KOPT-K1 (cell line): ENCODE data around the gene TFAP2A.

Source experiments
- H3K27ac ChIP-seq: fragments of 200-600 bp; sonication (generic); 2 replicates; pipeline ENCODE4 v1.5.1; 2016; ENCODE audit warnings: antibody characterized with exemption, mild to moderate bottlenecking, low read depth, low read length; ENCODE audit not compliant: poor library complexity, severe bottlenecking
- H3K36me3 ChIP-seq: fragments of 200-600 bp; sonication (generic); 2 replicates; pipeline ENCODE4 v1.5.1; 2017; ENCODE audit warnings: antibody characterized with exemption, mild to moderate bottlenecking, low read length, moderate library complexity; ENCODE audit not compliant: insufficient read depth
- H3K9me3 ChIP-seq: fragments of 200-600 bp; sonication (generic); 2 replicates; pipeline ENCODE4 v1.5.1; 2017; ENCODE audit warnings: antibody characterized with exemption, low read length, mild to moderate bottlenecking; ENCODE audit not compliant: insufficient read depth, poor library complexity, severe bottlenecking

The TFAP2A gene

GRCh38 chr6:10373642-10374359, 41.1 kb downstream of the TFAP2A start:
- no peak overlapping the region for H3K27ac ChIP-seq

GRCh38 chr6:10369896-10370295, 45.0 kb downstream of the TFAP2A start:
- Histone ChIP-seq H3K36me3 (no peaks in the 10 kb centered on the region), H3K9me3 (no peaks in the 10 kb centered on the region), H3K27ac (no peak overlapping the region)

More at GRCh38 chr6:10373642-10374359, 41.1 kb downstream of the TFAP2A start:
- no peaks in the 10 kb centered on the region for H3K9me3 ChIP-seq
- no peaks in the 10 kb centered on the region for H3K36me3 ChIP-seq

GRCh38 chr6:10368861-10369260, 46.0 kb downstream of the TFAP2A start:
- Histone ChIP-seq H3K27ac (no peak overlapping the region), H3K36me3 (no peaks in the 10 kb centered on the region), H3K9me3 (no peaks in the 10 kb centered on the region)

- Histone ChIP-seq H3K27ac (no peak overlapping the region), H3K36me3 (no peaks in the 10 kb centered on the region), H3K9me3 (no peaks in the 10 kb centered on the region)
These were observed 51.0 kb downstream of the TFAP2A start for GRCh38 chr6:10363911-10364310.

- H3K9me3 ChIP-seq: no peaks in the 10 kb centered on the region
- H3K36me3 ChIP-seq: no peaks in the 10 kb centered on the region
- H3K27ac ChIP-seq: no peak overlapping the region
These were observed 52.6 kb downstream of the TFAP2A start for GRCh38 chr6:10362300-10362699.

GRCh38 chr6:10361428-10361827, 53.4 kb downstream of the TFAP2A start:
- no peaks in the 10 kb centered on the region for H3K9me3 ChIP-seq
- no peaks in the 10 kb centered on the region for H3K36me3 ChIP-seq
- H3K27ac ChIP-seq: no peak overlapping the region

- H3K36me3 ChIP-seq: no peaks in the 10 kb centered on the region
- no peak overlapping the region for H3K27ac ChIP-seq
- H3K9me3 ChIP-seq: no peaks in the 10 kb centered on the region
These were observed 55.3 kb downstream of the TFAP2A start for GRCh38 chr6:10359581-10359980.

- Histone ChIP-seq H3K27ac (no peak overlapping the region), H3K36me3 (no peaks in the 10 kb centered on the region), H3K9me3 (no peaks in the 10 kb centered on the region)
These were observed 59.7 kb downstream of the TFAP2A start for GRCh38 chr6:10355115-10355702.

GRCh38 chr6:10351791-10352190, 63.1 kb downstream of the TFAP2A start:
- Histone ChIP-seq H3K9me3 (no peaks in the 10 kb centered on the region), H3K27ac (no peak overlapping the region), H3K36me3 (no peaks in the 10 kb centered on the region)

GRCh38 chr6:10350720-10351119, 64.2 kb downstream of the TFAP2A start:
- Histone ChIP-seq H3K36me3 (no peaks in the 10 kb centered on the region), H3K9me3 (no peaks in the 10 kb centered on the region), H3K27ac (no peak overlapping the region)

- Histone ChIP-seq H3K9me3 (no peaks in the 10 kb centered on the region), H3K36me3 (no peaks in the 10 kb centered on the region), H3K27ac (no peak overlapping the region)
These were observed 67.1 kb downstream of the TFAP2A start for GRCh38 chr6:10347561-10348327.
